ENCODE results near the gene PTPRN2. TPM values are rescaled to one million over a fixed set of nuclear protein-coding genes. Genes with fewer than 3 reads are reported as not detected.
"Not testable (repeated sequence)": the region's sequence is repeated elsewhere in the genome, so short reads cannot be mapped to it uniquely, and the experiment has no call there.

The PTPRN2 gene
- total RNA-seq, 1 donor, result 0.09 TPM

DNA sequence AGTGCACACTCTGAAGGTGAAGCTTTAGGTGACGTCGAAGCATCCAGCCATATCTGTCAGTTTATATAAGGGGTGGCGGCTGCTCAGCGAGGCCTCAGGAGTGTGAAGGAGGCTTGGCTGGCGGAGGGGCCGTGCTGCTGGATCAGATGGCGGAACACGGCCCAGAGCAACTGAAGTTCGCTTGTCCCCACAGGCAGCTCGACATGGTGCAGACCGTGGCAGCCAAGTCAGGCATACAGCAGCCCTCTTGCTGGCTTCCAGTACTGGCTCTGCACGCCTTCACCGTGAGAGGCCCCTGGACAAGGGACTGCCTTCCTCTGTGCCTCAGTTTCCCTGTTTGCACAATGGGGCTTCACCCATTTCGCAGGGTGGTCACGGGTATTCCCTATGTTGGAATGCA, 807.3 kb downstream of the PTPRN2 start:
- no peak overlapping the region for H3K4me3 ChIP-seq (ENCODE audit: low read depth, low read length)
- no peak for DNase-seq (ENCODE audit: low read depth)
- TF ChIP-seq, protein P1, sequence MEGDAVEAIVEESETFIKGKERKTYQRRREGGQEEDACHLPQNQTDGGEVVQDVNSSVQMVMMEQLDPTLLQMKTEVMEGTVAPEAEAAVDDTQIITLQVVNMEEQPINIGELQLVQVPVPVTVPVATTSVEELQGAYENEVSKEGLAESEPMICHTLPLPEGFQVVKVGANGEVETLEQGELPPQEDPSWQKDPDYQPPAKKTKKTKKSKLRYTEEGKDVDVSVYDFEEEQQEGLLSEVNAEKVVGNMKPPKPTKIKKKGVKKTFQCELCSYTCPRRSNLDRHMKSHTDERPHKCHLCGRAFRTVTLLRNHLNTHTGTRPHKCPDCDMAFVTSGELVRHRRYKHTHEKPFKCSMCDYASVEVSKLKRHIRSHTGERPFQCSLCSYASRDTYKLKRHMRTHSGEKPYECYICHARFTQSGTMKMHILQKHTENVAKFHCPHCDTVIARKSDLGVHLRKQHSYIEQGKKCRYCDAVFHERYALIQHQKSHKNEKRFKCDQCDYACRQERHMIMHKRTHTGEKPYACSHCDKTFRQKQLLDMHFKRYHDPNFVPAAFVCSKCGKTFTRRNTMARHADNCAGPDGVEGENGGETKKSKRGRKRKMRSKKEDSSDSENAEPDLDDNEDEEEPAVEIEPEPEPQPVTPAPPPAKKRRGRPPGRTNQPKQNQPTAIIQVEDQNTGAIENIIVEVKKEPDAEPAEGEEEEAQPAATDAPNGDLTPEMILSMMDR (IDR thresholded peaks at IDR 0.05; ENCODE audit: insufficient read depth, low read length), result no peak

DNA sequence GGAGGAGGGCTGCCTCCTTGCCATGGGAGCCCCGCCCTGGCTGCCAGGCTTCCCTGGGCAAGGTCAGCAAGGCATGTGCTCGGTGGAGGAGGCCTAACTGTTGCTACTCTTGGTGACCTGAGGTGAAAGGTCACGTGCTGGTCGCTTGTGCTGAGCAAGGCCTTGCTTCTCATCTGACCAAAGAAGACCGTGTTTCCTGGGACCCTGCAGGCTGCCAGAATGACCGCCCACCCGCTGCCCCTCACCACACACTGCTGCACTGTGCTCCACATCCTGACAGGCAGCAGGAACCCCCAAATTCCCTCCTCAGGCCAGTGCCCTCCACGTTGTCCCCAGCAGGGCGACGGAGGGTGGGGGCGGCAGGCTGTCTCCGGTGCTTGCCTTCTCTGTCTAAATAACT, 808.4 kb downstream of the PTPRN2 start:
- no peak overlapping the region for H3K4me3 ChIP-seq (ENCODE audit: low read depth, low read length)
- TF ChIP-seq, protein P1 (IDR thresholded peaks at IDR 0.05; ENCODE audit: insufficient read depth, low read length), result no peak
- no peak for DNase-seq (ENCODE audit: low read depth)

DNA sequence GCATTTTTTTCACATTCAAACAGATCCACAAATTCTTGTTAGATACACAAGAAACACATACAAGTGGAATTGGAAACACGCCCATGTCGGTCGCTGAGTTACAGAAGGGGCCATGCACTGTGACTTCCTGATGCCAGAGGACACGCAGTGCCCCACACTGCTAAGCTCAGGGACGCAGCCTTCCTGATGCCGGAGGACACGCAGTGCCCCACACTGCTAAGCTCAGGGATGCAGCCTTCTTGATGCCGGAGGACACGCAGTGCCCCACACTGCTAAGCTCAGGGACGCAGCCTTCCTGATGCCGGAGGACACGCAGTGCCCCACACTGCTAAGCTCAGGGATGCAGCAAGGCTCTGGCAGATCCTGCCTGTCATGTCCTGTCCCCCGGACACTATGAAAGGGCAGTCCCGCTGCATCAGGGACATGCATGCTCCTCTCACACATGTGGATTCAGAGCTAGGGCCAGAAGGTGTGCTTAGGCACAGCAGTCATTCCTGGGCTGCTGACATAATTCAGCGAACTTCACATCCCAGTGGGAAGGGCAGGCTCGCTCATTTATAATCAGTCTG, 810.3 kb downstream of the PTPRN2 start:
- DNase-seq (ENCODE audit: low read depth); H3K4me3 ChIP-seq (ENCODE audit: low read depth, low read length): not testable (repeated sequence)

DNA sequence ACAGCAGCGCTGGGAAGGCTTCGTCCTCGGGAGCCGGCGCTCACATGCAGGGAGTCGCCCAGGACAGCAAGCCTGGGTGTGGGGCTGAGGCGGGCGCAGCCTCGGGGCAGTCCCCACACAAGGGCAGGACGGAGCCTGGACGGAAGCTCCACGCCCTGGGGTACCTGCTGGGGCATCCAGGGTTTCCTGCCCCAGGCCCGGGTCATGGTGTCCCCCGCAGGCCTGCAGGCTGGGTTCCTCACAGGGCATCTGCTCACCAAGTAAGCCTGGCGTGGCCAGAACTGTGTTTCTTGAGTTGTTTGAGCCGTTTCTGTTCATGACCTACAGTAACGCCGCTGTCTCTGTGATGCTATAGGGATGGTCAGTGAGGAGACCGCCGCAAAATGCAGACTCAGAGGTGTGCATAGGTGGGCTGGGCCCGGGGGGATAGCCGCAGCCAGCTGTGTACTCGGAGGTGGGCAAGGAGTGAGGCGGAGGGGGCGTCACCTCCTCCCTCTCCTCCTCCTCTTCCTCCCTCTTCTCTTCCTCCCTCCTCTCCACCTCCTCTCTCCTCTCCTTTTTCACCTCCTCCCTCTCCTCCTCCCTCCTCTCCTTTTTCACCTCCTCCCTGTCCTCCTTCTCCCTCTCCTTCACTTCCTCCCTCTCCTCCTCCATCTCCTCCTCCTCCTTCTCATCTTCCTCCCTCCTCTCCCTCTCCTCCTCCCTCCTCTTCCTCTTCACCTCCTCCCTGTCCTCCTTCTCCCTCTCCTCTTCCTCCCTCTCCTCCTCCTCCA, 811.9 kb downstream of the PTPRN2 start:
- H3K4me3 ChIP-seq (ENCODE audit: low read depth, low read length), result no peak overlapping the region
- no peak for DNase-seq (ENCODE audit: low read depth)
- TF ChIP-seq, protein P1 (IDR thresholded peaks at IDR 0.05; ENCODE audit: insufficient read depth, low read length), result no peak

DNA sequence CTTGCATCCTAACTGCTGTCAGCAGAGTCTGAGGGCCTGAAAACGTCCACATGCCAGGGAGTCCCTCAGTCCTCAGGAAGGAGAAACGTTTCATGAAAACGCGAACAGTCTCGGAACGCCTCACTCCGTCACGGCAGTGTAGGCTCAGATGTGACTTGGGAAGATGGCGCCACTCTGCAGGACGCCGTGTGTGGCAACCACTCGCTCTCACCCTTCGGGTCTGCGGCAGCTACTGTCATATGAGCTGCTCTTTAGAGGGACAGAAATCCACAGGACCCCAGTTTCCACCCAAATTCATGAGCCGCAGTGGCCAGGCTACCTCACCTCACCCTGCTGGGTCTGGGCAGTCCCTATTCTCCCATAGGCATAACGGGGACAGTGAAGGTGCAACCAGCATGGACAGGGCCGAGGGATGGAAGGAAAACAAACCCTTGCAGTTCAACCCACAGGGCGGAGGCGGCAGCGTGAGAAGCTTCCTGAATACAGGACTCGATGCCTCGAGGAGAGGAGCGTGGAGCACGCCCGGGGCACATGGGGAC, 812.5 kb downstream of the PTPRN2 start:
- no peak overlapping the region for H3K4me3 ChIP-seq (ENCODE audit: low read depth, low read length)
- TF ChIP-seq, protein P1 (IDR thresholded peaks at IDR 0.05; ENCODE audit: insufficient read depth, low read length), result no peak
- DNase-seq (ENCODE audit: low read depth), result no peak

DNA sequence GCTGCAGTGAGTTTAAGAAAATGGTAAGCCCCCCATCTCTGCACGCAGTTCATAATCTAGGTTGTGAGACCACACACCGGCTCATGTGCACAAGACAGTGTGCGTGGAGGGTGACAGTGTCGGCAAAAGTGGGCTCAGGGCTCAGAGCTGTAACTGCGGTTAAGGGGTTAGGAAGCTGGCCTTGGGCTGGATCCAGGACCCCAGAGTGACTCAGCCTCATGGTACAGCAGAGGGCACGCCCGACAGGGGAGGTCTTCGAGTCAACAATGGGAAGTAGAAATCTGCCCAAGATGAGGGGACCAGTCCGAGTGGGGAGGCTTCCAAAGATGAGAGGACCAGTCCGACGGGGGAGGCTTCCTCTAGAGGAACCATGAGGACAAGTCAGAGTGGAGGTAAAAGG, 813.1 kb downstream of the PTPRN2 start:
- TF ChIP-seq, protein P1 (IDR thresholded peaks at IDR 0.05; ENCODE audit: insufficient read depth, low read length), result no peak
- H3K4me3 ChIP-seq (ENCODE audit: low read depth, low read length), result no peak overlapping the region
- DNase-seq (ENCODE audit: low read depth), result no peak

DNA sequence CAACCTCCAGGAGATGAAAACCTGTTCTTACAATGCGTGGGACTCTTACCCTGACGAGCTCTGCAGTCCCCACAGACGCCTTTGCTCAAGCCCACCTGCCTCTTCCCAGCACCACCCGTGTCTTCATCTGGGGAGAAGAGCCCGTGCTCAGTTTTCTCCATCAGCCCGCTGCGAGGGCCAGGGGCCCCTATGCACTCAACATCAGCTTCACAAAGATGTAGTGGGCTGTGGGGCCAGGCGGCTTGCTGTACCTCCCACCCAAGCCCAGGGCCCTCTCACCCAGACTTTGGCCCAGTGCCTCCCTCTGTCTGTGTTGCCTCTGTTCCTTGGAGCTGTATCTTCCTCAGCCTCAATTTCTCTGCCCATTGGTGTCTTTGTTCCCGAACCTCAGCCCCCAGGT, 814.3 kb downstream of the PTPRN2 start:
- TF ChIP-seq, protein P1 (IDR thresholded peaks at IDR 0.05; ENCODE audit: insufficient read depth, low read length), result no peak
- H3K4me3 ChIP-seq (ENCODE audit: low read depth, low read length), result no peak overlapping the region
- DNase-seq (ENCODE audit: low read depth), result no peak

Measured in fibroblast of the aortic adventitia (primary cell).